ENCODE data around the gene TRAF7.
"Not testable (repeated sequence)": the region's sequence is repeated elsewhere in the genome, so short reads cannot be mapped to it uniquely, and the experiment has no call there.

TRAF7 gene

GRCh38 chr16:2186064-2186463 lies 30.5 kb downstream of the TRAF7 start:
- no peak for DNase-seq

GRCh38 chr16:2186505-2186904 lies 30.9 kb downstream of the TRAF7 start:
- DNase-seq = no peak

GRCh38 chr16:2187212-2187611 lies 31.6 kb downstream of the TRAF7 start:
- DNase-seq = no peak

- no peak for DNase-seq
Observed at GRCh38 chr16:2188395-2188794, 32.8 kb downstream of the TRAF7 start.

GRCh38 chr16:2189252-2189893 lies 33.8 kb downstream of the TRAF7 start:
- DNase-seq = no peak

- no peak for DNase-seq
Observed at GRCh38 chr16:2190002-2190658, 34.5 kb downstream of the TRAF7 start.

- no peak for DNase-seq
Observed at GRCh38 chr16:2190659-2191445, 35.3 kb downstream of the TRAF7 start.

- no peak for DNase-seq
Observed at GRCh38 chr16:2191446-2191706, 35.8 kb downstream of the TRAF7 start.

- no peak for DNase-seq
Observed at GRCh38 chr16:2194166-2194834, 38.7 kb downstream of the TRAF7 start.

- DNase-seq = peak; percentile 27
Observed at GRCh38 chr16:2194852-2195321, 39.3 kb downstream of the TRAF7 start.

- no peak for DNase-seq
Observed at GRCh38 chr16:2195322-2196161, 40.0 kb downstream of the TRAF7 start.

- DNase-seq = peak; percentile 39
Observed at GRCh38 chr16:2196162-2196980, 40.8 kb downstream of the TRAF7 start, which contains the start of gene CASKIN1. Gene CASKIN1 (minus strand): TSS chr16:2196605. CDS start chr16:2196432, 173 bp downstream.

- no peak for DNase-seq
Observed at GRCh38 chr16:2196981-2197511, 41.5 kb downstream of the TRAF7 start.

- no peak for DNase-seq
Observed at GRCh38 chr16:2197765-2198164, 42.2 kb downstream of the TRAF7 start.

GRCh38 chr16:2198283-2198682 lies 42.7 kb downstream of the TRAF7 start:
- no peak for DNase-seq

GRCh38 chr16:2199095-2199494 lies 43.5 kb downstream of the TRAF7 start:
- DNase-seq = no peak

GRCh38 chr16:2199621-2200139 lies 44.1 kb downstream of the TRAF7 start:
- no peak for DNase-seq

GRCh38 chr16:2200313-2200712 lies 44.7 kb downstream of the TRAF7 start:
- DNase-seq = no peak

- DNase-seq = not testable (repeated sequence)
Observed at GRCh38 chr16:2203119-2203688, 47.6 kb downstream of the TRAF7 start.

- DNase-seq = no peak
Observed at GRCh38 chr16:2204416-2205103, 49.0 kb downstream of the TRAF7 start.
